Activated naive CD8-positive, alpha-beta T cell treated with anti-CD3 and anti-CD28 coated beads, Interleukin-2, amount 50 U/mL, for 24 hours (primary cell): ENCODE data around the gene ASTL.

ENCODE experiments used
- ATAC-seq: fragments of 150-1000 bp; cut with Tn5 transposase; one replicate; pipeline ENCODE4 v1.10.0; 2021
- DNase-seq: peaks from one replicate; pipeline ENCODE4 v3.0.0; 2021
- H3K27ac Mint-ChIP-seq: one replicate; pipeline ENCODE4 v1.8.0; 2021; ENCODE audit warnings: mild to moderate bottlenecking, mixed read lengths
- H3K27me3 Mint-ChIP-seq: one replicate; pipeline ENCODE4 v1.8.0; 2021; ENCODE audit warnings: mixed read lengths
- H3K36me3 Mint-ChIP-seq: one replicate; pipeline ENCODE4 v1.8.0; 2021; ENCODE audit warnings: low read depth, mixed read lengths
- H3K4me1 Mint-ChIP-seq: one replicate; pipeline ENCODE4 v1.8.0; 2021; ENCODE audit warnings: mixed read lengths
- H3K4me3 Mint-ChIP-seq: one replicate; pipeline ENCODE4 v1.8.0; 2021; ENCODE audit warnings: mild to moderate bottlenecking, moderate library complexity, mixed read lengths
- H3K9me3 Mint-ChIP-seq: one replicate; pipeline ENCODE4 v1.8.0; 2021; ENCODE audit warnings: mixed read lengths

The ASTL gene

DNA sequence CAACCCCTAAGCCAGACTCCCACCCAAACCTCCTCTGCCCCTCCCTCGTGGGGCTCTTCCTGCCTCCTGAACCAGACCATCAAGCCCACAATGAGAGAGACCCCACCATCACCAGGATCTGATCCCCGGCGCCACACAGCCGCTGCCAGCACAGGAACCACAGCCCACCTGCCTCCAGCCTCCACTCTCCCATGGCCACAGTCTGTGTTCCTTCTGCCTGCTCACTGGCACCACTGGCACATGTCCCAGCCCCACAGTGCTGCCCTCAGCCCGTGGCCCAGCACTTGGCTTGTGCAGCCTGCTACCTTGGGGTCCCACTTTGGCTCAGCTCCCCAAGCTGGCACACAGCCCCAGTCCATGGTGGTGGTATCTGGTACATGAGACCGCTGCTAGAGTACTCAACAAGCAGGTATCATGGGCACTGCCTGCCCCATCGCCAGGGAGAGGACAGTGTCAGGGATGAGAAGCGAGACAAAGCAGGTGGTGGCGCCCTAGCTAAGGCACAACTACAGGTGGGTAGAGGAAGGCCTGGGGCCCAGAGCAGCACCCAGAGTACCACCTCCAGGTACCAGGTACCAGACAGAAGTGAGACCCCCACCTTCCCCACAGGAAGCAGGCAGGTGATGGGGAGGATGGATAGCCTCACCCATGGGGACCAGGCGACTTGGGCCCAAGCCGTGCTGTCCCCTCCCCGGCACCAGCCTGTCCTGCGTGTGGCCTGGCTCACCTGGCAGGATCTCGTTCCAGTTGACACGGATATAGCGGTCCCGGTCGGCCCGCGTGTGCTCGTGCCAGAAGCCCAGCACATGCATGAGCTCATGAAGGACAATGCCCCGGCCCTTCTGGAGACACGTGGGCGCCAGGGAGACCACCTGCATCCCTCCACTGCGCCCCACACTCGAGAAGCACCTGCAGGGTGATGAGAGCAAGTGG is 6.2 kb downstream of the ASTL start:
- H3K27ac Mint-ChIP-seq, result peak overlapping the region; percentile 60
- H3K27me3 Mint-ChIP-seq, result no peaks in the 10 kb centered on the region
- peaks cover 19% of the 10 kb centered on the region for H3K4me1 Mint-ChIP-seq
- no peak for DNase-seq
- peaks cover 3% of the 10 kb centered on the region for H3K36me3 Mint-ChIP-seq
- no peaks in the 10 kb centered on the region for H3K9me3 Mint-ChIP-seq
- no peak for ATAC-seq
- peak overlapping the region; percentile 14 for H3K4me3 Mint-ChIP-seq

DNA sequence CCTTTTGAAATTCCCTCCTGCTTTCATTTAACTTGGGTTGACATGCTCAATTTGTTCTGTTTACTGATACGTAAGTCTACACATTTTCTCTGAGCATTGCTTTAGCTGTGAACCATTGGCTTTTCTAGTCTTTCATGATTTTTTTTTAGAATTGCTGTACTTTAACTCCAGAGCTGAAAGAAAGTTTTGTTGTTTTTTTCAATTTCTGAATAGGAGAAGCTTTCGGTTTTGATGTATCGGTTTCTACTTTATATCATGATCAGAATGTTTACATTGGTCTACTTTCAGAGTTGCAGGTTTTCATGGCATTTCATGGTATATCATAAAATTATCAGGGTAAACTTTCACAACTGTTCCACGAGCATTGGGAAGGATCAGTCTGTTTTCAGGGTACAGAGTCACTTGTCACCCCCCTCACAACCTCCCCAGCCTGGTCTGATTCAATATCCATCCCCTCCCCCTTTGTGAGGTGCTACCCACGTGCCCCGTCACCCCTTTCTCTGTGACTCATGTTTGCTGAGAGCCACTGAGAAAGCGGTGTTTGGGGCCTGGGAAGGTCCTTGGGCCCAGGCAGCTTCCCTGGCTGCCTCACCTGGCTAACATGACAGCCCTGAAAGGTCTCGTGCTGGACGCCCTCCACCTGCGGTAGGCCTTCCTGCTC is 7.0 kb downstream of the ASTL start:
- Mint-ChIP-seq H3K27ac (peak overlapping the region; percentile 60), H3K36me3 (peaks cover 6% of the 10 kb centered on the region), H3K9me3 (no peaks in the 10 kb centered on the region), H3K4me3 (peak overlapping the region; percentile 14), H3K4me1 (peaks cover 19% of the 10 kb centered on the region), H3K27me3 (no peaks in the 10 kb centered on the region)
- DNase-seq (no peak), ATAC-seq (peak; percentile 51)

DNA sequence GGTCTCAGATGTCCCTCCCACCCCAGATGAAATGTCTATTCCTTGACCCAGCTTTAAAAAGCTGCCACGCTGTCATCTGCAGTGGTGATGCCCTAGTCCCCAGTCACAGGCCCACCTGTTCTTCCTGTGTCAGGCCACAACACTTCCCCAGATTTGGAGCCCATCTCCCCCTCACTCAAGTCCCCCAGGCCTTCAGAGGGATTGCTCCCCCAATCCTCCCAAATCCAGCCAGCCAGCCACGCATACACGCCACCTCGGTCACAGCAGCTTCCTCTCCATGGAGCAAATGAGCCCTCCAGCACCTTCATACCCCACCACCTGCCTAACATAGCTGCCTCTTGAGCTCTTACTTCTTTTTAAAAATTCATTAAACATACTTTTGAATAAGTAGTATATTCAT is 7.8 kb downstream of the ASTL start:
- H3K27me3 Mint-ChIP-seq, result no peaks in the 10 kb centered on the region
- H3K27ac Mint-ChIP-seq, result no peak overlapping the region
- ATAC-seq, result no peak
- H3K4me3 Mint-ChIP-seq, result no peak overlapping the region
- no peak for DNase-seq
- H3K36me3 Mint-ChIP-seq, result peaks cover 6% of the 10 kb centered on the region
- H3K9me3 Mint-ChIP-seq, result no peaks in the 10 kb centered on the region
- H3K4me1 Mint-ChIP-seq, result peaks cover 19% of the 10 kb centered on the region

DNA sequence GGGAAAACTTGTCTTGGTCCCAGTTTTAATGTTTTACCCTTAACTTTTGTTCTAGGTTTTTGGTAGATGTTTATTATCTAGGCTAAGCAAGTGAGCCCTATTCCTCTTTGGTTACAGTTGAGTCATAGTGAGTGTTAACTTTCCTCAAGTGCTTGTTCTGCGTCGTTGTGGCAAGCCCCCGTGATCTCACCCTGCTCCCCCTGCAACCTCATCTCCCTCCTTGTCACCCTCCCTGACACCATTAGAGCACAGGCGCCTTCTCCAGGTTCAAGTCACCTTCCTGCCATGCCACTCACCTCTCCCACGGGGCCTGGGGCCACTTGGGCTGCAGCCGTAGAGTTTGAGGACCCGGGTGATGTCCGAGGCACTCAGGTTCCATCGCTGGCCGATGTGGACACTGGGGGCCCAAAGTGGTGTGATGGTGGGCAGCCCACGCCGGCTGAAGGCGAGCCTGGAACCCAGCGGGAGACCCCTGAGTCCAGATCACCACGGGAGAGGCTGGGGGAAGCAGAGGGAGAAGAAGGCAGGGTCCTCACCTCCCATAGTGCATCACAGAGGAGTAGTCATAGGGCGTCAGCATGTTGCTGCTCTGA is 8.7 kb downstream of the ASTL start:
- Mint-ChIP-seq H3K27me3 (peaks cover 1% of the 10 kb centered on the region), H3K36me3 (peaks cover 8% of the 10 kb centered on the region), H3K27ac (no peak overlapping the region), H3K9me3 (no peaks in the 10 kb centered on the region), H3K4me1 (peaks cover 19% of the 10 kb centered on the region), H3K4me3 (no peak overlapping the region)
- DNase-seq, result no peak
- ATAC-seq, result no peak

DNA sequence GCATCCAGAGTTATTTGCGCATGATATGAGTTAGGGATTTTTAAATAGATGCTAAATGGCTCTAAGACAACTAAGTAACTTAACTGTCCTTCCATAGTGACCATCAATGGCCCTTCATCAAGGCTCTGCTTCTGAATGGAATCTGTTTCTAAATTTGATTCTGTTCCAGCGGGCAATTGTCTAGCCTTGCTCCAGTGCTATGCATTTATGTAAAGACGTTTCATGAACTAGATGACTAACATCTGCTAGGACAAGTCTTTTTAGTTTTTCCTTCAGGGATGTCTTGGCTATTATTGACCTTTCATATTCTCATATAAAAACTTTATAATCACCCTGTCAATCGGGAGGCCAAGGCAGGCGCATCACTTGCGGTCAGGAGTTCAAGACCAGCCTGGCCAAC is 9.8 kb downstream of the ASTL start:
- Mint-ChIP-seq H3K4me3 (no peak overlapping the region), H3K27ac (no peak overlapping the region), H3K4me1 (peaks cover 19% of the 10 kb centered on the region)

DNA sequence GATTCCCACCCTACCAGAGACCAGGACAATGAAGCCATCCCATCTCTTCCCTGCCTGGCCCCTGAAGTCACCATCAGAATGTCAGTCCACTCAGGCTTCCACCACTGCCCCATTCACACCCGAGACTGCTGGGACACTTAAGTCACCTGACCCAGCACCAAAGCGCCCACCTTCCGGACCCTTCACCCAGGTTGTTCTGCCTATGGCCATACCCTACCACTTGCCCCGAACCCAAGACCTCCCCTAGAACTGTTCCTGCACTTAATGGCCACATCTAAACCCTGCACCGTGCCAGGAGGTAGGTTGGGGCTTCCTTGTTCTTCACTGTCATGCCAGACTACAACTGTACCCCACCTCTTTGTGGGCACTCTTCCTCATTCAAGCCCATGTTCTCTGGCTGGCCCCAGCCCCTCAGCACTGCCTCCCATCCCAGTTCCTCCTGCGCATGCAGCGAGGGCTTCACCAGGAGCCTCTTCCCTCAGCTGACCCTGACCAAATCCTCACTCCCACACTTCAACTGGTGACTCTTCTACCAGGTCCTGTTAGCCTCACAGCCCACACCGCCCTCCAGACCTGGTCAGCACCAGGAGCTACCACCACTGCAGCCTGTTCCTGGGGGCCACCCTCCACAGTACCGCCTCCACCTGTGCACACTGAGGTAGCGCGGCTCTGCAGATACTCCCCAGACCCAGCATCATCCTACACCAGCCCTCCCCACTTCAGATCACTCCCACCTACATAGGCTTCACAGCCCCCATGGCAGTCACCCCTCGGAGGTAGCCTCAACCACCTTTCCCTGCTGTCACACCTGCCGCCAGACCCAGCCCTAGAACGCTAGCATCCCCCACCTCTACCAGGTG is 13.7 kb downstream of the ASTL start:
- Mint-ChIP-seq H3K36me3 (peaks cover 8% of the 10 kb centered on the region), H3K4me1 (peaks cover 12% of the 10 kb centered on the region), H3K27ac (no peak overlapping the region), H3K9me3 (no peaks in the 10 kb centered on the region), H3K27me3 (peaks cover 22% of the 10 kb centered on the region), H3K4me3 (no peak overlapping the region)
- DNase-seq (no peak), ATAC-seq (no peak)

More for the DNA sequence above, 9.8 kb downstream of the ASTL start:
- no peaks in the 10 kb centered on the region for H3K9me3 Mint-ChIP-seq
- H3K27me3 Mint-ChIP-seq, result peaks cover 1% of the 10 kb centered on the region
- H3K36me3 Mint-ChIP-seq, result peaks cover 8% of the 10 kb centered on the region
- no peak for DNase-seq
- no peak for ATAC-seq

DNA sequence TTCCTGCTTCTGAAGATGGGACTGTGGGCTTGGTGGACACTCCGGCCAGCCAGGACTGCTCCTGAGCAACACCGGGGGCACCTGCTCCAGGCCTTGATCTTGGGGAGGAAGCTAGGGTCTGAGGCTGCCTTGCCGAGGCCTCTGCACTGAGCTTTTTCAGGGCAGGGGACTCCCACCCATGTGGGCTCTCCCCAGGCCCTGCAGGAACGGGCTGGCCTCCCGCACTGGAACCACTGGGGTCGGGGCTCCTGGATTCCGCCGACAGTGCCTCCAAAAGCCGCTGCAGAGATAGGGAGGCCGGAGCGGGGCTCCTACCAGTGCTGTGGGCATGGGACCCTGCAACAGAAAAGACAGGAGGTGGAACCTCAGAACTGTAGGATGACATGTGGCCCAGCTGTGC is 14.4 kb downstream of the ASTL start:
- Mint-ChIP-seq H3K36me3 (peaks cover 8% of the 10 kb centered on the region), H3K27ac (no peak overlapping the region), H3K4me3 (no peak overlapping the region), H3K4me1 (peaks cover 8% of the 10 kb centered on the region), H3K9me3 (no peaks in the 10 kb centered on the region), H3K27me3 (peaks cover 29% of the 10 kb centered on the region)
- no peak for DNase-seq
- no peak for ATAC-seq

DNA sequence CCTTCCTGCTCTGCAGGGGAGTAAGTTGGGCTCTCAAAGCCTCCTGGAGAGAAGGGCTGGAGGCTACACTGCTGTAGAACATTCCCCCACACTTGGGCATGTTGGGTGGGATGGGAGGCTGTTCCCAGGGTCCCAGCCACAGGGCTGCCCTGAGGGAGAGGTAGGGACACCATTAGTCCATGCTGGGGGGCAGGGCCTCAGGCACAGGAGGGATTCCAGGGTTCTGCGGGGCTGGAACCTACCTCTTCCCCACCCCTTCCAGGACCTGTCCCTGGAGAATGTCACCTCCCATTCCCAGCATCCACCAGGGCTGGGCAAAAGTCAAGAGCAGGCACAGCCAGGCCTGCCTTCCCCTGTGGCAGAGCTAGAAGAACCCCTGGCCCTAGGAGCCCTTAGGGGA is 15.0 kb downstream of the ASTL start:
- peaks cover 33% of the 10 kb centered on the region for H3K27me3 Mint-ChIP-seq
- no peaks in the 10 kb centered on the region for H3K9me3 Mint-ChIP-seq
- DNase-seq (no peak), ATAC-seq (no peak)
- no peak overlapping the region for H3K4me3 Mint-ChIP-seq
- no peak overlapping the region for H3K27ac Mint-ChIP-seq
- peaks cover 6% of the 10 kb centered on the region for H3K36me3 Mint-ChIP-seq
- peaks cover 8% of the 10 kb centered on the region for H3K4me1 Mint-ChIP-seq

DNA sequence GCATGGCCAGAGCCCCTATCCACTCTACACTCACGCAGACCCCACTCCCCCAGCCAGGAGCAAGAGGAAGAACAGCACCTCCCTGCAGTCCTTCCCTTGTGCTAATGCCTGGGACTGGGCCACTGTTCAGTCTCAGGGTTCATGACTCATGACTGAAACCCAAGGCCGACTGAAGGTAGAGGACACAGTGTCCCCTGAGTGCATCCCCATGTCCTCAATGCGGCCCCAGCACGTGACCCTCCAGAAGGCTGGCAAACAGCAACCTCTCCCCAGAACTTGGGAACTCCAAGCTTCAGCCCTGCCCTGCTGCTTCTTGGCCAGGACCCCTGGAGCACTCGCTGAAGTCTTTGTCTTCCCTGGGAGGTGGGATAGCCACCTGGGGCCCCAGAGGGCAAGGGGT is 15.9 kb downstream of the ASTL start:
- no peak for DNase-seq
- Mint-ChIP-seq H3K36me3 (peaks cover 6% of the 10 kb centered on the region), H3K27ac (no peak overlapping the region), H3K4me1 (peaks cover 12% of the 10 kb centered on the region), H3K27me3 (peaks cover 33% of the 10 kb centered on the region), H3K4me3 (no peak overlapping the region), H3K9me3 (no peaks in the 10 kb centered on the region)
- no peak for ATAC-seq

DNA sequence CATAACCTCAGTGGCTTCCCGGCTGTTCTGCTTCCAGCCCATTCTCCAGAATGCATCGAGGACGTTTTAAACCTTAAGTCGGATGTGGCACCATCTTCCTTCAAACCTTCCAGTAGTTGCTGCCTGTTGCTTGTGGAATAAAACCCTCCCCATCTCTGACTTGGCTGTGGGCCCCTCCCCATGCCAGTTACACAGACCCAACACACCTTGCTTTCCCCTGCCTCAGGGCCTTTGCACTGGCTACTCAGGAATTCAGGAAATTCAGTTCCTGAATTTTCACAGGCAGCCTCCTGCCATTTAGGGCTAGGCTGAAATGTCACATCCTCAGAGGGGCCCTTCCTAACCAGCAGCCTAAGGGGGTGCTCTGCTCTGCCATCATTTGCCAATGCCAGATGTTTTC is 16.9 kb downstream of the ASTL start:
- Mint-ChIP-seq H3K4me1 (peaks cover 16% of the 10 kb centered on the region), H3K4me3 (no peak overlapping the region), H3K36me3 (peaks cover 2% of the 10 kb centered on the region), H3K27ac (no peak overlapping the region), H3K9me3 (no peaks in the 10 kb centered on the region), H3K27me3 (peaks cover 33% of the 10 kb centered on the region)
- ATAC-seq, result no peak
- DNase-seq, result no peak

DNA sequence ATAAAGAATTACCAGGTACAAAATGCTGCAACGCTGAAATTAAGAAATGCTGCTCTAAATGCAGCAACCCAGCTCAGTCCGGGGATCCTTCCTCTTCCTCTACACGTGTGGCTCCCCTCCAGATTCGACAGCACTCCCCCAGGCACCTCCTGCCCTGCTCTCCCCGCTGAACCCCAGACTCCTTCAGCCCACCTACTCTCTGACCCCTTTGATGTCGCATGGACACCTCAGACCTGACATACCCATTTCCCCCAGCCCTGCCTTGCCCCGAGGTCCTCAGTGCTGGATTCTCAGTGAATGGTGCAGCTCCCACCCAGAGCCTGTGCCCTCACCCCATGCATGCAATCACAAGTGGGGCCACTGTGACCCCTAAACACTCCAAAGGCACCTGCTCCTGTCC is 17.3 kb downstream of the ASTL start:
- no peak for DNase-seq
- H3K4me3 Mint-ChIP-seq, result no peak overlapping the region
- H3K27ac Mint-ChIP-seq, result no peak overlapping the region
- ATAC-seq, result no peak
- H3K4me1 Mint-ChIP-seq, result peaks cover 16% of the 10 kb centered on the region
- H3K9me3 Mint-ChIP-seq, result no peaks in the 10 kb centered on the region
- H3K36me3 Mint-ChIP-seq, result peaks cover 2% of the 10 kb centered on the region
- peaks cover 33% of the 10 kb centered on the region for H3K27me3 Mint-ChIP-seq

DNA sequence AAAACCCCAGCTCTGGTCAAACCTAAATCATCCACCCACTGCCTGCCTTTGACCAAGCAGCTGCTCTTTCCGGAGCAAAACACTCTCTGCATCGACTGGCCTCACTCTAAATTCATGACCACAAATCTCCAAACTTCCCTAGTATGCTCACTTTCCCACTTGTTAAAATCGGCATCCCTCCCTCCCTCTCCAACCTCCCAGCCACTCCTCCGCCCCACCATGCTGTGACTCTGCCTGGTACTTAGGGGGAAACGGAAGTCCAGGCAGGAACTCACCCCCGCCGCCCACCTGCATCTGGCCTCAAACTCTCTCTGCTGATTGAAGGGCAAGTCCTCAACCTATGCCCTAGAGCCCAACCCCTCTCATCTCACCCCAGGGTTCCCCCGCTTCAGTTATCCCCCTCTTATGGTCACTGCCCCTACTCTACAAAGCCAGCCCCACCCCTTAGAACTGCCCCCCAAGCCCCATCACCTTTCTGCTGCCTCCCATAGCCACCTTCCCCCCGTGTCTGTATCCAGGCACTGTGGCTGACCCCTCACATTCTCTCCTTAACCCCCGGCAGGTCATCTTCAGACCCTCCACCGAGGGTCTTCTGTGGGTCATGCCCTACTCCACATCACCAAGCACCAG is 18.1 kb downstream of the ASTL start:
- ATAC-seq, result no peak
- Mint-ChIP-seq H3K4me1 (peaks cover 19% of the 10 kb centered on the region), H3K27me3 (peaks cover 40% of the 10 kb centered on the region), H3K4me3 (no peak overlapping the region), H3K27ac (no peak overlapping the region), H3K36me3 (peaks cover 2% of the 10 kb centered on the region), H3K9me3 (no peaks in the 10 kb centered on the region)
- no peak for DNase-seq

DNA sequence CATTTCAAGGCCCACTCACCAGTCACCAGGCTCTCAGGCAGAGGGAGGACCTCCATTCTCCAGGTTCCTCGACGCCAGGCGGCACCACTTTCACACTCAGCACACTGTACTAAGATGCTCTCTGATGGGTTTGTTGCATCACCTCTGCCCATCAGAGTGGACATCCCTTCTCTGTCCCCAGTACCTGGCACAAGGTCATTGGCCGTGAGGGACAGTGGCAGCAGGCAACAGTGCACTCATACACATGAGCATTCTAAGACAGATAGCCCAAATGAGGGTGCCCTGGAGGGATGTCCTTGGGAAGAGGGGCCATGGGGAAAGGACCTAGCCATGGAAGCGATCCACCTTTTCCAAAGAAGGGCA is 18.9 kb downstream of the ASTL start:
- ATAC-seq (no peak), DNase-seq (no peak)
- Mint-ChIP-seq H3K27me3 (peaks cover 39% of the 10 kb centered on the region), H3K4me3 (no peak overlapping the region), H3K27ac (no peak overlapping the region), H3K4me1 (peaks cover 19% of the 10 kb centered on the region), H3K36me3 (no peaks in the 10 kb centered on the region), H3K9me3 (no peaks in the 10 kb centered on the region)
